ENCODE results near the gene CRY2. TPM values are rescaled to one million over a fixed set of nuclear protein-coding genes. Genes with fewer than 3 reads are reported as not detected.

The CRY2 gene
- total and polyA plus RNA-seq, 8 donors, result 15.3 to 29.4 (median 20.7) TPM

- intact Hi-C loops (cut with DNase I), result no loop called here
- DNase-seq (no peak), FAIRE-seq (no peak), ATAC-seq (no peak)
- H3K4me3 ChIP-seq, result no peak overlapping the region
- TF ChIP-seq CTCF (IDR thresholded peaks at IDR 0.05), result no peak
- H3K27ac ChIP-seq, result peak overlapping the region in 1 of 4 donors; percentile 12
- 66 to 73% methylated on average over 2 of the region's 2 CpGs for whole genome bisulfite sequencing, 2 donors
- H3K9me3 ChIP-seq, result no peaks in the 10 kb centered on the region
- H3K27me3 ChIP-seq, result no peaks in the 10 kb centered on the region
- H3K36me3 ChIP-seq, result no peaks in the 10 kb centered on the region
- peaks cover 0 to 10% (median 5%) of the 10 kb centered on the region in 3 donors for H3K4me1 ChIP-seq
Observed at GRCh38 chr11:45801723-45802315, 45.5 kb upstream of the CRY2 start.

- DNase-seq (no peak), FAIRE-seq (no peak), ATAC-seq (no peak)
- 94 to 95% methylated on average over 10 of the region's 10 CpGs for WGBS, 2 donors
- H3K4me1 ChIP-seq, result peaks cover 3 to 14% (median 10%) of the 10 kb centered on the region in 3 donors
- H3K4me3 ChIP-seq, result no peak overlapping the region
- TF ChIP-seq CTCF (IDR thresholded peaks at IDR 0.05), result no peak
- no peaks in the 10 kb centered on the region for H3K27me3 ChIP-seq
- no peaks in the 10 kb centered on the region for H3K36me3 ChIP-seq
- intact Hi-C loops (cut with DNase I), result no loop called here
- no peaks in the 10 kb centered on the region for H3K9me3 ChIP-seq
- peak overlapping the region in 1 of 4 donors; percentile 12 for H3K27ac ChIP-seq
Observed at GRCh38 chr11:45802531-45803317, 44.6 kb upstream of the CRY2 start.

- TF ChIP-seq CTCF (IDR thresholded peaks at IDR 0.05), result no peak
- peak; percentile 59 to 77 (median 68) for ATAC-seq
- WGBS, 2 donors, result 0% methylated on average over 58 to 70 of the region's 70 CpGs
- no peak for FAIRE-seq
- Histone ChIP-seq H3K27me3 (no peaks in the 10 kb centered on the region), H3K36me3 (no peaks in the 10 kb centered on the region), H3K4me3 (peak overlapping the region; percentile 47 to 87 (median 68)), H3K27ac (peak overlapping the region; percentile 82 to 88 (median 84)), H3K9me3 (no peaks in the 10 kb centered on the region), H3K4me1 (peaks cover 10 to 20% (median 11%) of the 10 kb centered on the region in 3 donors)
- intact Hi-C loops (cut with DNase I), result no loop called here
- DNase-seq, result peak; percentile 75 to 96 (median 86)
Observed at GRCh38 chr11:45803971-45804760, 43.1 kb upstream of the CRY2 start.

GRCh38 chr11:45804761-45805304, 42.4 kb upstream of the CRY2 start, which contains the start of gene SLC35C1:
Gene SLC35C1 (plus strand): TSS chr11:45805149. CDS start chr11:45805802, 653 bp downstream.
- FAIRE-seq (no peak), DNase-seq (peak; percentile 96 to 99 (median 97)), ATAC-seq (peak; percentile 94 to 97 (median 94))
- H3K9me3 ChIP-seq, result no peaks in the 10 kb centered on the region
- intact Hi-C loops (cut with DNase I), result no loop called here
- H3K4me3 ChIP-seq, result peak within 1 kb of the TSS; percentile 47 to 87 (median 68)
- peaks cover 10 to 20% (median 11%) of the 10 kb centered on the region in 3 donors for H3K4me1 ChIP-seq
- peak within 1 kb of the TSS; percentile 82 to 88 (median 84) for H3K27ac ChIP-seq
- H3K27me3 ChIP-seq, result no peaks in the 10 kb centered on the region
- H3K36me3 ChIP-seq, result no peaks in the 10 kb centered on the region
- peak in 1 of 4 donors; percentile 8 for TF ChIP-seq CTCF (IDR thresholded peaks at IDR 0.05)
- 0 to 1% methylated on average over 27 to 49 of the region's 49 CpGs for WGBS, 2 donors

Measured in pancreas (tissue), 10 donors.